Measurements from ENCODE around the gene PODXL.
"Not testable (repeated sequence)": the region's sequence is repeated elsewhere in the genome, so short reads cannot be mapped to it uniquely, and the experiment has no call there.

PODXL gene

GRCh38 chr7:131462715-131463114 lies 93.7 kb downstream of the PODXL start:
- not testable (repeated sequence) for H3K27ac ChIP-seq (ENCODE audit: low read length); H3K4me1 ChIP-seq (ENCODE audit: control insufficient read depth, insufficient read depth, low read length); H3K27me3 ChIP-seq (ENCODE audit: control insufficient read depth in 1 of 2, insufficient read depth in 2 of 2, low read length in 2 of 2); H3K9me3 ChIP-seq (ENCODE audit: control insufficient read depth in 2 of 2, low read length in 2 of 2); H3K4me3 ChIP-seq (ENCODE audit: low read length in 2 of 2); H3K9ac ChIP-seq (ENCODE audit: low read length in 2 of 2)
- H3K36me3 ChIP-seq (ENCODE audit: control insufficient read depth in 2 of 2, insufficient read depth in 2 of 2, low read length in 2 of 2): peaks cover 15 to 25% of the 10 kb centered on the region in 2 donors

DNA sequence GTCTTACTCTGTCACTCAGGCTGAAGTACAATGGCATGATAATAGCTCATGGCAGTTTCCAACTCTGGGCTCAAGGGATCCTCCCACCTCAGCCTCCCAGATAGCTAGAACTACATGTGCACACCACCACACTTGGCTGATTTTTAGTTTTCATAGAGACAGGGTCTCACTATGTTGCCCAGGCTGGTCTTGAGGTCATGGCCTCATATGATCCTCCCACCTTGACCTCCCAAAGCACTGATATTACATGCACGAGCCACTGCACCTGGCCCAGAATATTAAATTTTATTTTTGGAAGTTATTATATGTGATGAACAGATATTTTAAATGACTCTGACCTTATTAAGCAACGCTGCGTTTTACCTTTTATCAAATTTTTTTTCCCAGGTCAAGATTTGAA lies 94.4 kb downstream of the PODXL start:
- no peak overlapping the region for H3K9ac ChIP-seq (ENCODE audit: low read length in 2 of 2)
- H3K36me3 ChIP-seq (ENCODE audit: control insufficient read depth in 2 of 2, insufficient read depth in 2 of 2, low read length in 2 of 2): peaks cover 8 to 20% of the 10 kb centered on the region in 2 donors
- no peaks in the 10 kb centered on the region for H3K27me3 ChIP-seq (ENCODE audit: control insufficient read depth in 1 of 2, insufficient read depth in 2 of 2, low read length in 2 of 2)
- no peak overlapping the region for H3K4me3 ChIP-seq (ENCODE audit: low read length in 2 of 2)
- no peak overlapping the region for H3K27ac ChIP-seq (ENCODE audit: low read length)
- no peaks in the 10 kb centered on the region for H3K4me1 ChIP-seq (ENCODE audit: control insufficient read depth, insufficient read depth, low read length)
- H3K9me3 ChIP-seq (ENCODE audit: control insufficient read depth in 2 of 2, low read length in 2 of 2): no peaks in the 10 kb centered on the region

DNA sequence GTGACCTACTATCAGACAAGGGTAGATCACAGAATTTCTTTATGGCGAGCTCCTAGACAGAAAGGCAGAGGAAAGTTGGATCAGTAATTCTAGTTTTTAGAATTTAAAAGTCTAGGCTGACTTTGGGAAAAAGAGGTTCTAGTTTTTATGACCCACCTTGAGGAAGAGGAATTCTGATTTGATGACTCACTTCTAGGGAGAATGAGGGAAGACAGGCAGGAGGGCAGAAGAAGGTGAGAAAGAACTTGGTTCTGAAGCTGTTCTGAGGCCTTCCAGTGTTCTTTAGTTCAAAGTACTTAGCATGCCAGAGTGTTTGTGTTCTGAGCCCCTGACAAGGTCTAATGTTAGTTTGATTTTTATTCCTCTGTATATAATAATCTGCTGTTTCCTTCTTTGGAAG lies 97.2 kb downstream of the PODXL start:
- Histone ChIP-seq H3K4me3 (ENCODE audit: low read length in 2 of 2) (no peak overlapping the region), H3K27ac (ENCODE audit: low read length) (no peak overlapping the region), H3K27me3 (ENCODE audit: control insufficient read depth in 1 of 2, insufficient read depth in 2 of 2, low read length in 2 of 2) (no peaks in the 10 kb centered on the region), H3K36me3 (ENCODE audit: control insufficient read depth in 2 of 2, insufficient read depth in 2 of 2, low read length in 2 of 2) (peaks cover 5% of the 10 kb centered on the region in 2 donors), H3K9me3 (ENCODE audit: control insufficient read depth in 2 of 2, low read length in 2 of 2) (no peaks in the 10 kb centered on the region), H3K4me1 (ENCODE audit: control insufficient read depth, insufficient read depth, low read length) (no peaks in the 10 kb centered on the region), H3K9ac (ENCODE audit: low read length in 2 of 2) (no peak overlapping the region)

DNA sequence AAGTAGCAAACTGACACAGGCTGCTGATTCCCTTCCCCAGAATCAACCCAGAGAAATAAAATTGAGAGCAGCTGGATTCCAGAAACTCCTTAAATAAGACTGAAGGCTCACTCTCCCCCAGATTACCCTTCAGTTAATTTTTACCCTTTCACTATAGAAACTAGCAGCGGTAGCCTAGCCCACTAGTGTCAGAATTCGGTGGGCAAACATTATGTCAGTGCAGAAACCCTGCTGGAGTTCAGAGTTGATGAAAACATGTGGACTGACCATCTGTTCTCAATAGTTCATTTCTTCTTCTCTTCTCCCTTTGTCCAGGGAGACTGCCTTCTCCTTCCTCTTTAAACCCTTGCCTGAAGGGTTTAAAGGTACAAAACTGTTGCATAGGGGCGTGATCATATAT lies 100.1 kb downstream of the PODXL start:
- H3K9me3 ChIP-seq (ENCODE audit: control insufficient read depth in 2 of 2, low read length in 2 of 2): no peaks in the 10 kb centered on the region
- H3K4me1 ChIP-seq (ENCODE audit: control insufficient read depth, insufficient read depth, low read length): no peaks in the 10 kb centered on the region
- H3K9ac ChIP-seq (ENCODE audit: low read length in 2 of 2): no peak overlapping the region
- peaks cover 0 to 3% of the 10 kb centered on the region in 2 donors for H3K36me3 ChIP-seq (ENCODE audit: control insufficient read depth in 2 of 2, insufficient read depth in 2 of 2, low read length in 2 of 2)
- no peaks in the 10 kb centered on the region for H3K27me3 ChIP-seq (ENCODE audit: control insufficient read depth in 1 of 2, insufficient read depth in 2 of 2, low read length in 2 of 2)
- no peak overlapping the region for H3K4me3 ChIP-seq (ENCODE audit: low read length in 2 of 2)
- no peak overlapping the region for H3K27ac ChIP-seq (ENCODE audit: low read length)

DNA sequence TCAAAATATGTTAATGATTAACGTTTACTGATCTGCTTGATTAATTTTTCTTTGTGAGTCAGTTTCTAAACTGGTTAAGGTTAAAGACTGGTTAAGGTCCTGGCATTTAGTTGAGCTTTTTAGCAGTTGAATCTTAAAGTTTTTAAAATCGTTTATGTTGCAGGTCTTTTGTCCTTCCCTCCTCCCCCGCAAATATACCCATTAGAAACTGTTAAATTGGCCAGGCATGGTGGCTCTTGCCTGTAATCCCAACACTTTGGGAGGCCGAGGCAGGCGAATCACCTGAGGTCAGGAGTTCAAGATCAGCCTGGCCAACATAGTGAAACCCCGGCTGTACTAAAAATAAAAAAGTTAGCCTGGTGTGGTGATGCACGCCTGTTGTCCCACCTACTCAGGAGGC lies 100.9 kb downstream of the PODXL start:
- H3K27me3 ChIP-seq (ENCODE audit: control insufficient read depth in 1 of 2, insufficient read depth in 2 of 2, low read length in 2 of 2): no peaks in the 10 kb centered on the region
- no peaks in the 10 kb centered on the region for H3K9me3 ChIP-seq (ENCODE audit: control insufficient read depth in 2 of 2, low read length in 2 of 2)
- H3K4me1 ChIP-seq (ENCODE audit: control insufficient read depth, insufficient read depth, low read length): no peaks in the 10 kb centered on the region
- H3K36me3 ChIP-seq (ENCODE audit: control insufficient read depth in 2 of 2, insufficient read depth in 2 of 2, low read length in 2 of 2): no peaks in the 10 kb centered on the region
- no peak overlapping the region for H3K4me3 ChIP-seq (ENCODE audit: low read length in 2 of 2)
- H3K9ac ChIP-seq (ENCODE audit: low read length in 2 of 2): no peak overlapping the region
- H3K27ac ChIP-seq (ENCODE audit: low read length): no peak overlapping the region

GRCh38 chr7:131455001-131455400 lies 101.4 kb downstream of the PODXL start:
- Histone ChIP-seq H3K27ac (ENCODE audit: low read length) (no peak overlapping the region), H3K4me1 (ENCODE audit: control insufficient read depth, insufficient read depth, low read length) (no peaks in the 10 kb centered on the region), H3K27me3 (ENCODE audit: control insufficient read depth in 1 of 2, insufficient read depth in 2 of 2, low read length in 2 of 2) (no peaks in the 10 kb centered on the region), H3K9ac (ENCODE audit: low read length in 2 of 2) (no peak overlapping the region), H3K36me3 (ENCODE audit: control insufficient read depth in 2 of 2, insufficient read depth in 2 of 2, low read length in 2 of 2) (no peaks in the 10 kb centered on the region), H3K9me3 (ENCODE audit: control insufficient read depth in 2 of 2, low read length in 2 of 2) (no peaks in the 10 kb centered on the region), H3K4me3 (ENCODE audit: low read length in 2 of 2) (no peak overlapping the region)

DNA sequence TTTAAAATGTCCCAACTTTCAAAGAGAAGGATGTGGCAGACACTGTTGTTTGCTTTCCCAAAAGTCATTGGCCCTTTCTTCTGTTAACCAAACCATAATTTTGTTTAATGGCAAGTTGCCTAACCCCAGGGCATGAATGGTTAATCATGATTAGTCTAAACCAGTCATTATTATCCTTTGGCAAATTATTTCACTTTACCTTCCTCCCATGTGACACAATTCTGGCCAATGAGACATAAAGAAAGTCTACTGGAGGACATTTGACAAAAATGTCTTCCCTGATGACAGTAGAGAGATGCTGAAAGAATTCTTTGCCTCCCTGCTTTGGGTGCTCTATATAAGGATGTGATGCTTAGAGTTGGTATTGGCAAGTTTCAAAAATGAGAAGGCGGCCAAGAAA lies 101.9 kb downstream of the PODXL start:
- Histone ChIP-seq H3K27me3 (ENCODE audit: control insufficient read depth in 1 of 2, insufficient read depth in 2 of 2, low read length in 2 of 2) (no peaks in the 10 kb centered on the region), H3K27ac (ENCODE audit: low read length) (no peak overlapping the region), H3K4me3 (ENCODE audit: low read length in 2 of 2) (no peak overlapping the region), H3K4me1 (ENCODE audit: control insufficient read depth, insufficient read depth, low read length) (no peaks in the 10 kb centered on the region), H3K36me3 (ENCODE audit: control insufficient read depth in 2 of 2, insufficient read depth in 2 of 2, low read length in 2 of 2) (no peaks in the 10 kb centered on the region), H3K9ac (ENCODE audit: low read length in 2 of 2) (no peak overlapping the region), H3K9me3 (ENCODE audit: control insufficient read depth in 2 of 2, low read length in 2 of 2) (no peaks in the 10 kb centered on the region)

Measured in stomach smooth muscle (tissue), 2 donors.